Breast epithelium (tissue), 3 donors: ENCODE measurements around the gene RIT2.

Experiments used
- CTCF ChIP-seq, 3 donors: fragments of 450-650 bp; IDR thresholded peaks; one replicate each; pipeline ENCODE4 v1.5.1; 2016 to 2017; ENCODE audit warnings: antibody characterized with exemption in 3 of 3, mild to moderate bottlenecking in 3 of 3, moderate library complexity in 3 of 3
- POLR2A ChIP-seq: fragments of 450-650 bp; IDR thresholded peaks from one replicate; pipeline ENCODE4 v1.6.1; 2016; ENCODE audit warnings: antibody characterized with exemption, mild to moderate bottlenecking, moderate library complexity

GRCh38 chr18:43034683-43035500 is 80.6 kb downstream of the RIT2 start:
- TF ChIP-seq CTCF (IDR thresholded peaks at IDR 0.05) (no peak), POLR2A (no peak)
